GM18508 (cell line): ENCODE data around the gene SLC29A4.
"Not testable (repeated sequence)": the region's sequence is repeated elsewhere in the genome, so short reads cannot be mapped to it uniquely, and the experiment has no call there.

Experiments
- ATAC-seq: cut with Tn5 transposase; IDR thresholded peaks from one replicate; pipeline ENCODE4 v1.9.1; 2021; ENCODE audit warnings: moderate number of reproducible peaks; ENCODE audit not compliant: insufficient read depth, unreplicated experiment

The SLC29A4 gene

DNA sequence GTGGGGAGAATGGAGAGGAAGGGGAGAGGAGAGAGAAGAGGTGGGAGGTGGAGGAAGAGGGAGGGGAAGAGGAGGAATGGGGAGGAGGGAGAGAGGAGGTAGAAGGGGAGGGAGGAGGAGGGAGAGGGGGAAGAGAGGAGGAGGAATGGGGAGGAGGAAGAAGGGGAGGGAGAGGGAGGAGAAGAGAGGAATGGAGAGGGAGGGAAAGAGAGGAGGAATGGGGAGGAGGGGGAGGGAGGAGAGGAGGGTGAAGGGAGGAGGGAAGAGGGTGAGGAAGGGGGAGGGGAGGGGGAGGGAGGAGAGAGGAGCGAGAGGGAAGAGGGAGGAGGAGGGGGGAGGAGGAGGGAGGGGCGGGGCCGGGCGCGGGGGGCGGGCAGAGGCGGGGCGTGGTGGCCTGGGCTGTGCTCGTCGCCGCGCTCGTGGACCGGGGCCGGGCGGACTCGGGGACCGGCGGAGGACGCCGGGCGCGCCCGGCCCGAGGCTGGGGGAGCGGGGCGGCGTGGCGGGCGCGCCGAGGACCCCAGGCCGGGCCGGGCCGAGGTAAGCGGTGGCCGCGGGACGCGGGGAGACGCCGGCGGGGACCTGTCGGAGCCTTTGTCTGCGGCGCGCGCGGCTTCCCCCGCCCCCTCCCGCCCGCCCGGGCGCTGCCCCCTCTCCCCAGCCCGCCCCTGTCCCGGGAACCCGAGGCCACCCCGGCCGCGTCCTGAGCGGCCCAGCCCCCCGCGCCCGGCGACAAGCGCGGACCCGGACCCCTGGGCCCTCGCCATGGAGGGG lies at the start of gene SLC29A4:
Gene SLC29A4, plus strand, starts transcription at position 401 of the 774 bp plus-strand sequence. CDS start 4,874 bp downstream, outside the sequence.
- ATAC-seq, result no peak

DNA sequence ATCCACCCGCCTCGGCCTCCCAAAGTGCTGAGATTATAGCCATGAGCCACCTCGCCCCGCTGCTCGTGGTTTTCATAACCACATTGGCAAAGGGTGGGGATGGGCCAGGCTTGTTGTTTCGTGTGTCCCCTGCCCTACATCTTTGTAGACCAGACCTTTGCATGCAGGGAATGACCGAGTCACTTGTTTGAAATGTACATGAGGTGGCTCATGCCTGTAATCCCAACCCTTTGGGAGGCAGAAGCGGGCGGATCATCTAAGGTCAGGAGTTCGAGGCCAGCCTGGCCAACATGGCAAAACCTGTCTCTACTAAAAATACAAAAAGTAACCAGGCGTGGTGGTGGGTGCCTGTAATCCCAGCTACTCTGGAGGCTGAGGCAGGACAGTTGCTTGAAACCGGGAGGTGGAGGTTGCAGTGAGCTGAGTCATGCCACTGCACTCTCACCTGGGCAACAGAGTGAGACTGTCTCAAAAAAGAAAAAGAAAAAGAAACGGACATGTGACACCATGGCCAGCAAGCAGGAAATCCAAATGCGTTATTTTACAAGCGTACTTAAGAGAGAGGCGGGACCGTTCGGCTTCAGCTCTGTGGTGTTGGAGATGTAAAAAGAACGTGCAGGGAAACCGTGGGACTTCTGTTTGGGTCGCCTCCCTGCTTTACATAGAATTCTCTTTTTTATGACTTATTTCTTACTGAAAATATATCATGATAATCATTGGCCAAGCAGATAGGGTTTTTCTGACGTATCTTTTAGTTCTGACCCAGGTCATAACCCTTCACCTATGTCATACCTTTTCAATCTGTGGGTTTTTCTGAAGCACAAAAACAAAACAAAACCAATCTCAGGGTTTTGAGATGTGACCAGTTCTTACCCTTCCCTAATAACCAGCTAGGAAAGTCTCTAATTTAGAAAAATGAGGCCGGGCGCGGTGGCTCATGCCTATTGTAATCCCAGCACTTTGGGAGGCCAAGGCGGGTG lies 47.6 kb upstream of the SLC29A4 start:
- no peak for ATAC-seq

GRCh38 chr7:5237286-5237685 lies 45.5 kb upstream of the SLC29A4 start:
- ATAC-seq, result no peak

- ATAC-seq, result no peak
These were observed 44.2 kb upstream of the SLC29A4 start for GRCh38 chr7:5238500-5238899.

DNA sequence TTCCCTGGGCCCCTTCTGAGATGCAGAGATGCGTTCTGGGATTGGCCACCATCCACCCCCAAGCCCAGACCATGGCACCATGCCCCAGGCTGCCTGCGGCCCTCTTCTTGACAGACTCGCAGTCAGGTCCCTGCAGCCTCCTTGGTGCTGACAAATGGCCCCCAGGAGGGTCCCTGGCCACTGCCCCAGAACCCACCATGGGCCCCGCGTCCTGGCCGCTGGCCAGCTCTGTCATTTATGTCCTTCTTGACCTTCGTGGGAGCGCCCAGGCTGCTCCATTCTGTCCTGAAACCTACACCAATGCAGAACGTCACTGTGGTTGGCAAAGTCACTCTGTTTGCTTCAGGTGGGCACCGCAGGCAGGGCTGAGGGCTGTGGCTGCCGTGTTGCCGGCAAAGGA lies 39.5 kb upstream of the SLC29A4 start:
- no peak for ATAC-seq

DNA sequence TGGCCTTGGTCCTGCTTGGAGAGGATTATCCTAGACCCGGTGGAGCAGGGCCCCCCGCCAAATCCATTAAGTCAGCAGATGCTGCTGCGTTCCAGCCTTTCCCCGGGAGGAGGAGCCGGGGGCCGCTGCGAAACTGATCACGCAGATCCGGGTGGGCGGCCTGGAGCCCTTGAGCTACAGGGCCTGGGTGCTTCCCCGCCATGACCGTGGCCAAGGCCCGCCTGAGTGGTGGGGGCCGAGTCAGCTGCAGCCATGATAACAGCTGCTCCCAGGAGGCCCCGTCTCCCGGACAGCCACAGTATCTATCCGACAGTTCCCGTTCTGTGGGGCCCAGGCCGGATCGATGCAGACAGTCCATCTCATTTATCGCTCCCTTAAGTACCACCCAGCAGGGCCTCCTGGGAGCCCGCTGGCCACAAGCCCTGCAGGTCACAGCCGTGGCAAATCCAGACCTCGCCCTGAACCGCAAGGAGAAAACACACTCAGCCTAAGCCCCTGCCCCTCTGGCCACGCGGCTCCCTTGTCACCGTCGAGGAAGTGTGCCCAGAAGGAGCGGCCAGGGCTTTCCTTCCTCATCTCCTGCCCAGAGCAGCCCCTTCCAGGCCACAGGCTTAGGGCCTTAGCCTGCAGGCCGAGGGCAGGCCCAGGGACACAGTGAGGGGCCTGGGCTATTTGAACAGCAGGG lies 34.4 kb upstream of the SLC29A4 start:
- no peak for ATAC-seq

DNA sequence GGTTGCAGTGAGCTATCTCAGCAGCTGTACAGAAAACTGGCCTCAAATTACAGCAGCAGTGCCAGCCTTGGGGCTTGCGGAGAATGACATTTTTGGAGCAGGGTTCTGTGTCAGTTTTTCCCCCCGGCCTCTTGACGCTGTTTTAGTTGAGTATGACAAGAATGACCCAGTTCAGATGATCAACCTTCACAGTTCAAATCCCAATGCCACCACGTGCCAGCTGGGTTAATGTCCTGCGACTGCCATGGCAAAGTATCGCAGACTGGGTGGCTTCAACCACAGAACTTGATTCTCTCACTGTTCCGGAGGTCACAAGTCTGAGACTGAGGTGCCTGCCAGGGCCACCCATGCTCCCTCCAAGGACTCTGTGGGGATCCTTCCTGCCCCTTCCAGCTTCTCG lies 32.0 kb upstream of the SLC29A4 start:
- not testable (repeated sequence) for ATAC-seq

DNA sequence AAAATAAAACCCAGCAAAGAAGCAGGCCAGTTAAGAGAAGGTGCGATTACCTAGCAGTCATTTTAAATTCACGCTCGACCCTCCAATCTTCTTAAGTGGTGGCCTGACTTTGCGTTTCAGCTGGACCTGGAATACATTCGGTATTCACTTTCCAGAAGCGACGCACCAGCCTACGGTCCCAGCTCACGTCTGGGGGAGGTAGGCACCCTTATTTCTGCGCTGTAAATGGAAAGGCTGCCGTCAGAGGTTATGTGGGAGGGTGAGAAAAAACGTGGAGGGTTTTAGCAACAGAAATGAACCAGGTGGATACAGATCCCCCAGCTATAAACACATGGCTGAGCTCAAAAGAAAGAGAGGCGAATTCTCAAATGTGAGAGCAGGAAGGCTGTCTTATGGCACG lies 29.2 kb upstream of the SLC29A4 start:
- not testable (repeated sequence) for ATAC-seq

DNA sequence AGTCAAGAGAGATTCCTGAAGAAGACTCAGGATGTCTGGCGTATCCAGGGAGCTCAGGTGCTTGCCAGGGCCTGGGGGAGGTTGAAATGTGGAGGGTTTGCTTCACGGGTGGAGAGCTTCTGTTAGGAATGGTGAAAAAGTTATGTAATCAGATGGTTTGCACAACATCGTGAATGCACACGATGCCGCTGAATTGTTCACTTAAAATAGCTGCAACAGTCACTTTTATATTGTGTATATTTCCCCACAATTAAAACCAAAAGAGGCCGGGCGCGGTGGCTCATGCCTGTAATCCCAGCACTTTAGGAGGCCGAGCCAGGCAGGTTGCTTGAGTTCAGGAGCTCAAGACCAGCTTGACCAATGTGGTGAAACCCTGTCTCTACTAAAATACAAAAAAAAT lies 28.4 kb upstream of the SLC29A4 start:
- ATAC-seq, result not testable (repeated sequence)

GRCh38 chr7:5255832-5256231 lies 26.9 kb upstream of the SLC29A4 start:
- ATAC-seq, result no peak

GRCh38 chr7:5260530-5261068 lies 22.1 kb upstream of the SLC29A4 start:
- not testable (repeated sequence) for ATAC-seq

DNA sequence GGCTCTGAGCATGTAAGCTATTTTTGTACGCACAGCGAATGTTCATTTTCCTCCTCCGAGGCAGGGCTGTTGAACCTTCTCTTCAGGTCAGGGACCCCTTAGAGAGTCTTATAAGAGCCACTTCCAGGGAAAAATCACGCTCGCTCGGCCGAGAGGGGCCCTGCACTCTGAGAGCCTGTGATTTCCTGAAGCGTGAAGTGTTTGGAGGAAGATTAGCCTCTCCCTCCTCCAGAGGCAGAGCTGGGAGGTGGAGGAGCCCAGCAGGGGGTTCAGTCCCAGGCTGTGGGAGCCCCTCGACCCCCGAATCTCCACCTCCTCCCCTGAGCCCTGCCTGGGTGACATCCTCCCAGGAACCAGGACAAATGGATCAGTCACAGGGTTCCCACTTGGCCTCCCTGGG lies 19.7 kb upstream of the SLC29A4 start:
- ATAC-seq, result not testable (repeated sequence)

- ATAC-seq, result no peak
These were observed 17.2 kb upstream of the SLC29A4 start for GRCh38 chr7:5265320-5266190.

DNA sequence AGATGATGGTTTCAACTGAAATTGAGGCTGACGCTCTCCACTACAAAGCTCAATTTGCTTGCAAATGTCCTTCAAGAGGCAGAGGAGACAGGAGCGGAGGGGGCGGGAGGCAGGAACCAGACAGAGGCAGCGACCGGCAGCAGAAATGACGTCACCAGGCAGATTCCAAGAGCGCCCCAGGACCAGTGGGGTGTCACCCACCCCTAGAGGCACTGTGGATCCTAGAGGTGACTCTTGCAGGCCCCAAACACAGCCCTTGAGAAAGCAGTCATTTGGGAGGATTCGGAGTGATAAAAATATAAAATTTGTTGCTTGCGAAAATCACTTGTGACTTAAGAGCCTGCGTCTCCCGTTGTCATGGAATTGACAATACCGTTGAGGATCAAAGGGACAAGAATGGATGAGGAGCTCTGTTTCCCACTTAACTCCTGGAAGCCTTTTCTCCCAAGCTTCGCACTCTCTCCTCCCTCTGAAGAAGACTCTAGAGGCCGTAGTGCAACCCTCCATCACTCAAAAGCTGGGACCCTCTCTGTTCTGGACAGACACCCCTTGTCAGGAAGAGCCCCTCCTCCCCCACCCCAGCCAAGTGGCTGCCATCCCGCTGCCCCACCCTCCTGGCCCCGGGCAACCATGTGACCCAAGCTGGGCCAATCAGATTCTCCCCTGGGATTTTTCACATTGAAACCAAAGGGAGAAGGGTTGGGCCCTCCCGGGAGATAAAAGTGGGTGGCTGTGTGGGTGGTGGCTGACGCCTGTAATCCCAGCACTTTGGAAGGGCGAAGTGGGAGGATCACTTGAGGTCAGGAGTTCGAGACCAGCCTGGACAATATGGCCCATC lies 16.3 kb upstream of the SLC29A4 start:
- ATAC-seq, result no peak

DNA sequence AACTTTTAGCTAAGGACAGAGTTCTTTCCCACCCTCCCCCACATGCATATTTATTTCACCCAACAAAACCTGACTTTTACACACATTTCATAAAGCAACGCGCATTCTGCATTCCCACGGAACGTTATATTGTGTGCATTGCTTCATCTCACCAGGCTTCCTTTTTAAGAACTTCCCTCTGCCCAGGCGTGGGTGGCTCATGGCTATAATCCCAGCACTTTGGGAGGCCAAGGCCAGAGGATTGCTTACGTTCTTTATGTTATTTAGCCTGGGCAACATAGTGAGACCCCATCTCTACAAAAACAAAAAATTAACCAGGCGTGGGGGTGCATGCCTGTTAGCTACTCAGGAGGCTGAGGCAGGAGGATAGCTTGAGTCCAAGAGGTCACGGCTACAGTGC lies 14.9 kb upstream of the SLC29A4 start:
- not testable (repeated sequence) for ATAC-seq

GRCh38 chr7:5269992-5270657 lies 12.6 kb upstream of the SLC29A4 start:
- not testable (repeated sequence) for ATAC-seq

- ATAC-seq, result no peak
These were observed 12.0 kb upstream of the SLC29A4 start for GRCh38 chr7:5270788-5271187.

- not testable (repeated sequence) for ATAC-seq
These were observed 8.8 kb upstream of the SLC29A4 start for GRCh38 chr7:5273831-5274405.
